GM12874 (cell line): Measurements from ENCODE around the gene ACOXL.

ENCODE experiments used
- TF ChIP-seq, protein P1 (sequence below): IDR thresholded peaks from 2 replicates; pipeline ENCODE4 v1.5.1; 2011; ENCODE audit warnings: low read depth, mild to moderate bottlenecking, control low read depth, low read length, moderate library complexity; ENCODE audit not compliant: insufficient read depth

Gene ACOXL

DNA sequence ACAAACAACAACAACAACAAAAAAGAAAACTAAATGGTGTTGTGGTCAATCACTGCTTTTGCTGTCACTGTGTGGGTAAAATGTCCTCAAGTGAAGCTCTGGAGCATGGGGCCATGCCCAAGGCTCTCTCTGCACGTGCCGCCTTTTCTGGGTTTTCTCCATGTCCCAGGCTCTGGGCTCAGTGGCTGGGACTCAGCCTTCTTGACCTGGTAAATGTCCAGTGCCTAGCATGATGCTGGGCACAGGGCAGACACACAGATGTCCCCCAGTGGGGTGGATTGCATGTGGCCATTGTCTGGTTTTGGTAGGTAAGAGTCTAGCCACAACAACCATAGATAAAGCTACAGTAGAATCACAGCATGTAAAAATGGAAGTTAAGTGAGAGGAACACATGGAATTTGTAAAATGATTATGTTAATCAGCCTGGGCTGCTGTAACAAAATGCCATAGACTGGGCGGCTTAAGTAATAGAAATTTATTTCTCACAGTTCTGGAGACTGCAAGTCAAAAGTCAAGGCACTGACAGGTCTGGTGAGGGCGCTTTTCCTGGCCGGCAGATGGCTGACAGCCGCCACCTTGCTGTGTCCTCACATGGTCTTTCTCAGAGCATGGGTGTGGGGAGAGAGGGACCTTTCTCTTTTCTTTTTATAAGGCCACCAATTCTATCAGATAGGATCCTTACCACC lies 174.4 kb downstream of the ACOXL start:
- TF ChIP-seq, protein P1, sequence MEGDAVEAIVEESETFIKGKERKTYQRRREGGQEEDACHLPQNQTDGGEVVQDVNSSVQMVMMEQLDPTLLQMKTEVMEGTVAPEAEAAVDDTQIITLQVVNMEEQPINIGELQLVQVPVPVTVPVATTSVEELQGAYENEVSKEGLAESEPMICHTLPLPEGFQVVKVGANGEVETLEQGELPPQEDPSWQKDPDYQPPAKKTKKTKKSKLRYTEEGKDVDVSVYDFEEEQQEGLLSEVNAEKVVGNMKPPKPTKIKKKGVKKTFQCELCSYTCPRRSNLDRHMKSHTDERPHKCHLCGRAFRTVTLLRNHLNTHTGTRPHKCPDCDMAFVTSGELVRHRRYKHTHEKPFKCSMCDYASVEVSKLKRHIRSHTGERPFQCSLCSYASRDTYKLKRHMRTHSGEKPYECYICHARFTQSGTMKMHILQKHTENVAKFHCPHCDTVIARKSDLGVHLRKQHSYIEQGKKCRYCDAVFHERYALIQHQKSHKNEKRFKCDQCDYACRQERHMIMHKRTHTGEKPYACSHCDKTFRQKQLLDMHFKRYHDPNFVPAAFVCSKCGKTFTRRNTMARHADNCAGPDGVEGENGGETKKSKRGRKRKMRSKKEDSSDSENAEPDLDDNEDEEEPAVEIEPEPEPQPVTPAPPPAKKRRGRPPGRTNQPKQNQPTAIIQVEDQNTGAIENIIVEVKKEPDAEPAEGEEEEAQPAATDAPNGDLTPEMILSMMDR: no peak

- TF ChIP-seq, protein P1: no peak
These were observed 177.1 kb downstream of the ACOXL start for GRCh38 chr2:110909501-110909900.

GRCh38 chr2:110910423-110910822 lies 178.1 kb downstream of the ACOXL start:
- TF ChIP-seq, protein P1: no peak

DNA sequence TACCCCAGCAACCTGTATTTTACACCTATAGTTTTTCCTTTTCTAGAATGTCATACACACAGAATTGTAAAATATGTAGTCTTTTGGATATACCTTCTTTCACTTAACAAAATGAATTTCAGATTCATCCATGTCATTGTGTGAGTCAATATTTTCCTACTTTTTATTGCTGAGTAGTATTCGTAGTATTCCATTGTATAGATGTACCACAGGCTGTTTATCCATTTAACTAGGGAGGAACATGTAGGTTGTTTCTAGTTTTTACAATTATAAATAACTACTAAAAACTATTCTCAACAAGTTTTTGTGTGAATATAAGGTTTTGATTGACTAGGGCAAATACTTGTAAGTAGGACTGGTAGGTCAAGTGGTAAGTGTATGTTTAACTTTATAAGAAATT lies 187.4 kb downstream of the ACOXL start:
- TF ChIP-seq, protein P1: no peak

DNA sequence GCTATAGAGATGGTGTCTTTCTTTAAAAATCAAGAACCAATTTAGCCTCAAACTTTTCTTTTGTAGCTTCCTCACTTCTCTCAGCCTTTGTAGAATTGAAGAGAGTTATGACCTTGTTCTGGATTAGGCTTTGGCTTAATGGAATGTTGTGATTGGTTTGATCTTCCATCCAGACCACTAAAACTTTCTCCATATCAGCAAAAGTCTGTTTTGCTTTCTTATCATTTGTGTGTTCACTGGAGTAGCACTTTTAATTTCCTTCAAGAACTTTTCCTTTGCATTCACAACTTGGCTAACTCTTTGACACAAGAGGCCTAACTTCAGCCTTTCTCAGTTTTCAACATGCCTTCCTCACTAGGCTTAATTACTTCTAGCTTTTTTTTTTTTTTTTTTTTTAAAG lies 193.1 kb downstream of the ACOXL start:
- TF ChIP-seq, protein P1: no peak

DNA sequence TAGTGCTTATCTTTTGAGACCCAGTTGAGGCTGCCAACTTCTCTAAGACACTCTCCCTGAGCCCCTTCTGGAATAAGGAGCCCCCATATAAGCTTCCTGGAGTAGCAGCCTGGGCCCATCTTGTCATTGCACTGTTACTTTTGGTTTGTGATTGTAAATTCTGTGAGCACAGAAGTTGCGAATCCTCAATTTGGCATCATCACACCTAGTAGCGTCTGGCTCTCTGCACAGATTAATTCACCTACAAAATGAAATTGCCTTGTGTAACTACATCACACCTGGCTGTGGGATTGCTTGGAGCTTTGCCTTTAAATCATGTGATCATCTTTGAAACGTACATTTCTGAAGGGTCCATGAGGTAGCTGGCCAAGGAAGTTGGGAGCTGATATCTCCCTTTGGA lies 195.2 kb downstream of the ACOXL start:
- TF ChIP-seq, protein P1: no peak

DNA sequence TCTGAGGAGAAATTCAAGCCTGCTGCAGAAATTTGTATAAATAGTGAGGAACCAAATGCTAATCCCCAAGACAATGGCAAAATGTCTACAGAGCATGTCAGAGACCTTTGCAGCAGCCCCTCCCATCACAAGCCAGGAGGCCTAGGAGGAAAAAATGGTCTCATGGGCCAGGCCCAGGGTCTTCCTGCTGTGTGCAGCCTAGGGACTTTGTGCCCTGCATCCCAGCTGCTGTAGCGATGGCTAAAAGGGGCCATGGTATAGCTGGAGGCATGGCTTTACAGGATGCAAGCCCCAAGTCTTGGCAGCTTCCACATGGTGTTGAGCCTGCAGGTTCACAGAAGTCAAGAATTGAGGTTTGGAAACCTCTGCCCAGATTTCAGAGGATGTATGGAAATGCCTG lies 197.2 kb downstream of the ACOXL start:
- TF ChIP-seq, protein P1: no peak

DNA sequence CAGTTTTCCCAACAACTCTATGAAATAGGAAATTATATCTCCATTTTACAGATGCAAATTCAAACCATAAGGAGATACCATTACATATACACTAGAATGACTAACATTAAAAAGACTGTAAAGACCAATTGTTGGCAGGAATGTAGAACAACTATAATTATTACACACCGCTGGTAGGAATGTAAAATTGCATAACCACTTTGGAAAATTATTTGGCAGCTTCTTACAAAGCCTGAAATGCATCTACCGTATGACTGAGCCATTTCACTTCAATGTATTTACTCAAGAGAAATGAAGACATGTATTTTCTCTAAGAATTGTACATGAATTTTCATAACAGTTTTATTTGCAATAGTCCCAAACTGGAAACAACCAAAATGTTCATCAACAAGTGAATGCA lies 199.3 kb downstream of the ACOXL start:
- TF ChIP-seq, protein P1: no peak
